Activated naive CD4-positive, alpha-beta T cell treated with anti-CD3 and anti-CD28 coated beads, Interleukin-2, amount 10 ng/mL, durations not matched to agents 7 days and 5 days (primary cell): Measurements from ENCODE around the gene ZNF664.

ENCODE experiments used
- CTCF ChIA-PET: fragments of 350-600 bp; sonication (Branson Sonifier 250); formaldehyde crosslinking; loops from one replicate; lab custom pipeline; 2021; ENCODE audit warnings: antibody characterized with exemption; lab: Charles Lee
- DNase-seq: peaks from one replicate; pipeline ENCODE4 v3.0.0-alpha.2; 2020
- H3K27ac Mint-ChIP-seq: one replicate; pipeline ENCODE4 v1.8.0; 2021; ENCODE audit warnings: mild to moderate bottlenecking, moderate library complexity, mixed read lengths
- H3K27me3 Mint-ChIP-seq: one replicate; pipeline ENCODE4 v1.8.0; 2021; ENCODE audit warnings: mild to moderate bottlenecking, mixed read lengths
- H3K36me3 Mint-ChIP-seq: one replicate; pipeline ENCODE4 v1.8.0; 2021; ENCODE audit warnings: mixed read lengths
- H3K4me1 Mint-ChIP-seq: one replicate; pipeline ENCODE4 v1.8.0; 2021; ENCODE audit warnings: mixed read lengths
- H3K4me3 Mint-ChIP-seq: one replicate; pipeline ENCODE4 v1.8.0; 2021; ENCODE audit warnings: mild to moderate bottlenecking, moderate library complexity, mixed read lengths
- H3K9me3 Mint-ChIP-seq: one replicate; pipeline ENCODE4 v1.8.0; 2021; ENCODE audit warnings: mixed read lengths

Gene ZNF664

DNA sequence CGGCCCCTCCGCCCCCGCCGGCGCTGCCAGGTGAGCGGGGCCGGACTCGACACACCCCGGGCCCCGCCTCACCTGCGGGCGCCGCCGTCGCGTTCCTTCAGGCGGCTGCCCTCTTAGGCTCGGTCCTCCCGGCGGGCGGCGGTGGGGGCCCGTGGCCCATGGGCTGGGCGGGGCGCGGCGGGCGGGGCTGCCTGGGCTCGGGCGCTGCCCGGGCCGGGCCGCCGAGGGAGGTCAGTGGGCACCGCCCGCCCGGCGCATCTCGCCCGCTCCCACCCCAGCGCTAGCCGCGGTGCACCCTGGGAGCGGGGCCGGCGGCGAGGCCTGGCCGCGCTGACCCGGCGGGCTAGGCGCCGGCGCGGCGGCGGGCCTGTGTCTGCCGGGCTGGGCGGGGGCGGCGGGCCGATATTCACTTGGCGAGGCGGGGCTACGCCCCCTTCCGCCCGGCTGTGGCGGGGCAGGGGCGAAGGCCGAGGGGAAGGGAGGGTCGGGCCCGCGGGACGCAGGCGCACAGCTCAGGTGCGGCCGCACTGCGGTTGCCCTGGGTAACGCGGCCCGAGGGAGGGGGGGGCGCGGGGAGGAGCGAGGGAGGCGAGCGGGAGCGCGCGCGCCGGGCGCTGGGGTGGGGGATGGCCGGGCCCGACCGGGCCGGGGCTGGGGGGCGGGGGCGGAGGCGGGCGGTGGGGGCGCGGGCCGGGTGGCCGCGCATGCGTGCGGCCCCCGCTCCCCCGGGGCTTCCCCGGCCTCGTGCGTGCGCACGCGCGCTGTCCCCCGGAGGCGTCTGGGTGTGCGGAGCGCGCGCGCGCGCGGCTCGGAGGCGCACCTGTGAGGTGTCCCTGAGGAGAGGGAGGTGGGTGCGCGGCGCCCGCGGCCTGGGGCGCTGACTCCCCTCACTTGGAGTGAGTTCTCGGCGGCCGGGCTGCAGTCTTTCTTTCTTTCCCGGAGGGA lies at the start of gene ZNF664, which contains the start of gene CCDC92:
ZNF664 (plus strand) TSS at position 759 of the 945 bp plus-strand sequence. CDS start 38,930 bp downstream, outside the sequence.
CCDC92 (minus strand) TSS at position 375 of the 945 bp plus-strand sequence. CDS start 28,526 bp downstream, outside the sequence.
- Mint-ChIP-seq H3K36me3 (peaks cover 16% of the 10 kb centered on the region), H3K4me1 (peaks cover 27% of the 10 kb centered on the region)
- CTCF ChIA-PET = no interaction called here

DNA sequence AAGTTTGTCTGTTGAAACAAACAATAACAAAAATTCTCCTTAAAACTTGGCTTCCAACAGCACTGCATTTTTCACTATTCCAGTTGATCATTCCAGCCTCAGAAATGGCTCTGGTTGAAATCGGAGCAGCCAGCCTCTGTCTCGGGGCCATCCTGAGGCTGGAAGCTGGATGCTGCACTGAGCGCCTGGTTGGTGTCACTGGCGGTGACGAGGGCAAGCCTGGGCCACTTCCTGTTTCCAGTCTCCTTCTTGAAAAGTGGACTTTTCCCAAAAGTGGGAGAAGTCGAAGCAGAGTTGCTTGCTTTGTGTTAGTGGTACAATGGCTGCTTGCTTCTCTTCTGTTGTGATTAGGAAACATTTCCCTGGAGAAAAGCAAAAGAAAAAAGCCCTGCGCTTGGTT lies 49.1 kb upstream of the ZNF664 start:
- Mint-ChIP-seq H3K27me3 (peaks cover 57% of the 10 kb centered on the region), H3K36me3 (no peaks in the 10 kb centered on the region), H3K27ac (no peak overlapping the region), H3K9me3 (no peaks in the 10 kb centered on the region), H3K4me1 (peaks cover 8% of the 10 kb centered on the region), H3K4me3 (no peak overlapping the region)
- no peak for DNase-seq
- CTCF ChIA-PET = no interaction called here

More for the DNA sequence above, at the start of gene ZNF664, which contains the start of gene CCDC92:
- peak within 1 kb of the TSS; percentile 89 for H3K27ac Mint-ChIP-seq
- no peaks in the 10 kb centered on the region for H3K9me3 Mint-ChIP-seq
- peaks cover 13% of the 10 kb centered on the region for H3K27me3 Mint-ChIP-seq
- peak; percentile 94 for DNase-seq
- peak within 1 kb of the TSS; percentile 96 for H3K4me3 Mint-ChIP-seq

DNA sequence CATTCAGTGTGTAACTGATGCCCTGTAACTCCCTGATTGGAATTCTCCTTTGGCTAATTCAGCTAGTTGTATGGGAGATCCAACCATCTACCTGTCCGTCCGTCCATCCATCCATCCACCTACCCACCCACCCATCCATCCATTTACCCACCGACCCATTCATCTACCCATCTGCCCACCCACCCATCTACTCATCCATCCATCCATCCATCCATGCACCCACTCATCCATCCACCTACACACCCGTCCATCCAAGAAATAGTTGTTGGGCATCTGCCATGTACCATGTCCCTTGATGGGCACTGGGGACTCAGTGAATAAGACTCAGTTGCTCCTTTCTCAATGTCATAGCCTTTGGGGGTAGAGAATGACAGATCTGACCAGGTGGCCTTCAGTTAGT lies 48.5 kb upstream of the ZNF664 start:
- CTCF ChIA-PET = no interaction called here
- Mint-ChIP-seq H3K4me1 (peaks cover 8% of the 10 kb centered on the region), H3K27me3 (peaks cover 63% of the 10 kb centered on the region), H3K9me3 (no peaks in the 10 kb centered on the region), H3K36me3 (no peaks in the 10 kb centered on the region), H3K27ac (no peak overlapping the region), H3K4me3 (no peak overlapping the region)
- DNase-seq = no peak

DNA sequence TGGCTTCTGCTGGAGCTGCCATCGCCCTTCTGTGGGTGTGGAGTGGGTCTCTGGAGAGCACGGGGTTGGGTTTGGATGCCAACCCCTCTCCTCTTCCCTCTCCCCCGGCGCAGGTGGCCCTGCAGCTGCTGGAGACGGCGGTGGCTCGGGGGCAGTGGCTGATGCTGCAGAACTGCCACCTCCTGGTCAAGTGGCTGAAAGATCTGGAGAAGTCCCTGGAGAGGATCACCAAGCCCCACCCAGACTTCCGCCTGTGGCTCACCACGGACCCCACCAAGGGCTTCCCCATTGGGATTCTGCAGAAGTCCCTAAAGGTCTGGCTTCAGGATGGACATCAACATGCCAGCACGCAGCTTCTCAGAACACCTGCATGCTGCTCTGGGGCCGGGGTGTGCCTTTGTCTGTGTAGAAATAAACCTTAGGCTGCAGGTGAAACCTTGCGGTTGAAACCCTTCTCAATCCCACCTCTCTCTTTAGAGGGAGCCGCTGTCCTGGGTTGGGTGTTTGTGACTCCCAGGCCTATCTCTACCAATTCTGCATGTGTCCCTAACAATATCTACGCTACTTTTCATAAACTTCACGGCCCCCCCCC lies 44.6 kb upstream of the ZNF664 start:
- Mint-ChIP-seq H3K27me3 (peaks cover 74% of the 10 kb centered on the region), H3K4me1 (peaks cover 21% of the 10 kb centered on the region), H3K9me3 (no peaks in the 10 kb centered on the region), H3K4me3 (no peak overlapping the region), H3K36me3 (no peaks in the 10 kb centered on the region), H3K27ac (no peak overlapping the region)
- no peak for DNase-seq
- CTCF ChIA-PET = interaction anchor here (1.8 kb wide), 1 partner anchor 24 kb away, joined by 5 read pairs; no protein-coding TSS in a partner anchor

DNA sequence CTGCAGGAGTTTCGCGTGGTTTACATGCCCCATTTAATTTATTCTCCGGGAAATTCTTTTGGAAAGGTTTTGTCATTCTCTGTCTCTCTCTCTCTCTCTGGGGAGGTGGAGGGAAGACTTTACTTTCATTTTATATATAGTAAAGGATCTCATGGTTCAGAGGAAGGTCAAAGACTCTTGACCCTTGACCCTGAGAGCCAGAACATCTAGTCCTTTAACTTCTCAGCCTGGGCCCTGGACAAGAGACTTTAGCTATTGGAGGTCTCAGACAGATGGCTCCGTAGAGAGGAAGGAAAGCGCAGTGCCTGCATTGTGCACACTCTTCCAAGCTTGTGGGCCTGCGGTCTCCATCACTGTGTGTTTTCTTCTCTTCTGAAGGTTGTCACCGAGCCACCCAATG lies 44.1 kb upstream of the ZNF664 start:
- CTCF ChIA-PET = interaction anchor here (0.8 kb wide), 1 partner anchor 47 kb away, joined by 3 read pairs; no protein-coding TSS in a partner anchor
- no peaks in the 10 kb centered on the region for H3K36me3 Mint-ChIP-seq
- peaks cover 77% of the 10 kb centered on the region for H3K27me3 Mint-ChIP-seq
- peaks cover 24% of the 10 kb centered on the region for H3K4me1 Mint-ChIP-seq
- H3K27ac Mint-ChIP-seq = no peak overlapping the region
- H3K4me3 Mint-ChIP-seq = no peak overlapping the region
- H3K9me3 Mint-ChIP-seq = no peaks in the 10 kb centered on the region
- no peak for DNase-seq

DNA sequence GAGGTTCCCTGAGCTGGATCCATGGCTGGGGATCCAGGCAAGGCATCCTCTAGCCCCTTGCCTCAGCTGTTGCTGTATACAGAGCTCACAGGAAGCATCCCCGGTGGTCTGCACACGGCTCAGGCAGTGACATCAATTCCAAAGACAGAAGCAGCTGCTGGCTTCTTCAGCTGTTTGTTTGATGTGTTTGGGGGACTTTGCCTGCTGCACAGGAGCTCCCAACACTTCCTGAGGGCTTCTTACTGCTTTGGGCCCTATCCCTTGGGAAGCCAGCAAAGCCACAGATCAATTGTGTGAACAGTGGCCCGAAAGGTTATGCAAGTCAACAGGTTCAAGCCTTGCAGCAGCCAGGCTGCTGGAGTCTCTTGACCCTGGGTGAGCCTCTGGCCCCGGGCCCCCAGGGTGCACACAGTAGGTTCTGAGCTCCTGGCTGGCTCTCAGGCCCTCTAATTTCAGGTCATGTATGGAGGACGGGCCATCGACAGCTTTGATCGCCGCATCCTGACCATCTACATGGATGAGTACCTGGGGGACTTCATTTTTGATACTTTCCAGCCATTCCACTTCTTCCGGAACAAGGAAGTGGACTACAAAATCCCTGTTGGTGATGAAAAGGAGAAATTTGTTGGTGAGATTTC lies 43.0 kb upstream of the ZNF664 start:
- Mint-ChIP-seq H3K36me3 (no peaks in the 10 kb centered on the region), H3K27me3 (peaks cover 71% of the 10 kb centered on the region), H3K9me3 (no peaks in the 10 kb centered on the region), H3K4me3 (no peak overlapping the region), H3K27ac (no peak overlapping the region), H3K4me1 (peaks cover 24% of the 10 kb centered on the region)
- CTCF ChIA-PET = interaction anchor here (0.8 to 1.2 kb wide), 2 partner anchors 25 to 46 kb away, joined by 3 to 6 read pairs; no protein-coding TSS in a partner anchor
- DNase-seq = no peak

DNA sequence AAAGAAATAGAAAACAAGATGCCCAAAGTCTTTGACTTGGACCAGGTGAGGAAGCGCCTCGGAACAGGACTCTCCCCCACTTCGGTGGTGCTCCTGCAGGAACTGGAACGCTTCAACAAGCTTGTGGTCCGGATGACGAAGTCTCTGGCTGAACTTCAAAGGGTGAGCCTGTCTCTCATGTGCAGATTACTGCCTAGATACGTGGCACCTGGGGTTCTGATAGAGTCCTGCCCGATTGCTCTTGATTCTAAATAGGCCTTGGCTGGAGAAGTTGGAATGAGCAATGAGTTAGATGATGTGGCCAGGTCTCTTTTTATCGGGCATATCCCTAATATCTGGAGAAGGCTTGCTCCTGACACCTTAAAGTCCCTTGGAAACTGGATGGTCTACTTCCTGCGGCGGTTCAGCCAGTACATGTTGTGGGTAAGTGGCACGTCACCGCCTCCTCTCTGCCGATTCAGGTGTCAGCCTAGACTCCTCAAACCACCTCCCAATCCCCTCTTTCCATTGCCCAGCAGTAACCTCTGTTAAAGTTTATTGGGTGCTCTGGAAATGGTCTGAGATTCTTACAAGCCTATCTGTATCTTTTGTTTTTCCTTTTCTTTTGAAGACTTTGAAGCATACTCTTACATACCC lies 41.2 kb upstream of the ZNF664 start:
- CTCF ChIA-PET = interaction anchor here (0.6 to 2.1 kb wide), 4 partner anchors 13 to 31 kb away, joined by 3 to 13 read pairs (median 8); no protein-coding TSS in a partner anchor
- H3K9me3 Mint-ChIP-seq = no peaks in the 10 kb centered on the region
- peak; percentile 71 for DNase-seq

DNA sequence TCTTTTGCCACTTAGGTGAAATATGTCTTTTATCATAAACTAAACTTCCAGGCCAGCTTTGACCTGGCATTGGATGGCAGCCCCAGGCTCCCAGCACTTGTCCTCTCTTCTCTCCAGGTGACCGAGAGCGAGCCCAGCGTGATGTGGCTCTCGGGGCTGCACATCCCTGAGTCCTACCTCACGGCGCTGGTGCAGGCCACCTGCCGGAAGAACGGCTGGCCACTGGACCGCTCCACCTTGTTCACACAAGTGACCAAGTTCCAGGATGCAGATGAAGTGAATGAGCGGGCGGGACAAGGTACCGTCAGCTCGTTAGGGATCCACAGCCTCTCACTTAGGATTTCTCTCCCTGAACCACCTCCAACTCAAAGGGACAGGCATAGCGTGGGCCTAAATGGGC lies 39.8 kb upstream of the ZNF664 start:
- peaks cover 41% of the 10 kb centered on the region for H3K4me1 Mint-ChIP-seq
- no peak overlapping the region for H3K27ac Mint-ChIP-seq
- no peak for DNase-seq
- H3K9me3 Mint-ChIP-seq = no peaks in the 10 kb centered on the region
- no peak overlapping the region for H3K4me3 Mint-ChIP-seq
- H3K36me3 Mint-ChIP-seq = peaks cover 11% of the 10 kb centered on the region
- H3K27me3 Mint-ChIP-seq = peaks cover 50% of the 10 kb centered on the region
- CTCF ChIA-PET = interaction anchor here (0.6 to 2.1 kb wide), 3 partner anchors 28 to 86 kb away, joined by 3 to 8 read pairs (median 8); no protein-coding TSS in a partner anchor

More for the DNA sequence above, 41.2 kb upstream of the ZNF664 start:
- peak overlapping the region; percentile 5 for H3K4me3 Mint-ChIP-seq
- H3K36me3 Mint-ChIP-seq = peaks cover 7% of the 10 kb centered on the region
- peak overlapping the region; percentile 35 for H3K27ac Mint-ChIP-seq
- peaks cover 64% of the 10 kb centered on the region for H3K27me3 Mint-ChIP-seq
- H3K4me1 Mint-ChIP-seq = peaks cover 31% of the 10 kb centered on the region

DNA sequence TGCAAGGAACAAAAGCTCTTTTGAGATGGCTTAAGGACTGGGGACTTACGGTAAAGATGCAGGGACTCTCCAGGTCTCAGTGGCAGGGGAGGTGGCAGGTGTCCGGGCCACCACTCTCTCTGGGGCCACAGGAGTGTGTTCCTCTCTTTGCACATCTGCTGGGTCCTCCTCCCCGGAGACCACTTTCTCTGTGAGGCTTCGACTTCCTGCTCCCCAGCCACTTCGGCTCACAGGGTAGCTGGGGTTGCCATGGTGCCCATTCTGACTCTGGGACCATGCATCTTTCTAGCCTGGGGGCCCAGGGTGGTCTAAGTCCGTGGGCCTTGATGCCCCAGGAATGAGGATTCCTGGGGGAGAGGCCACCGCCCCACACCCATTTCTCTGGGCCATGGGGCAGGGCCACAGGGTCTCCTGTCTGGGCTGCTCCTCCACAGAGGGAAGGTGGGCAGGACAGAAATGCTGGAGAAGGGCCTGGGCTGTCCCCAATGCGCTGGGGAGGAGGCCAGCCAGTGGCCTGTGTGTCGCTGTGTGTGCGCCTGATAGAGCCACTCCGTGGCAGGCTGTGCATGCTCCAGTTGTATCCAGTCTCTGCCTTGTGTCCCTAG lies 38.9 kb upstream of the ZNF664 start:
- no peaks in the 10 kb centered on the region for H3K9me3 Mint-ChIP-seq
- no peak for DNase-seq
- H3K4me3 Mint-ChIP-seq = no peak overlapping the region
- H3K36me3 Mint-ChIP-seq = peaks cover 11% of the 10 kb centered on the region
- H3K27ac Mint-ChIP-seq = no peak overlapping the region
- peaks cover 41% of the 10 kb centered on the region for H3K27me3 Mint-ChIP-seq
- H3K4me1 Mint-ChIP-seq = peaks cover 50% of the 10 kb centered on the region
- CTCF ChIA-PET = interaction anchor here (2.1 kb wide), 2 partner anchors 29 to 33 kb away, joined by 8 read pairs; no protein-coding TSS in a partner anchor

DNA sequence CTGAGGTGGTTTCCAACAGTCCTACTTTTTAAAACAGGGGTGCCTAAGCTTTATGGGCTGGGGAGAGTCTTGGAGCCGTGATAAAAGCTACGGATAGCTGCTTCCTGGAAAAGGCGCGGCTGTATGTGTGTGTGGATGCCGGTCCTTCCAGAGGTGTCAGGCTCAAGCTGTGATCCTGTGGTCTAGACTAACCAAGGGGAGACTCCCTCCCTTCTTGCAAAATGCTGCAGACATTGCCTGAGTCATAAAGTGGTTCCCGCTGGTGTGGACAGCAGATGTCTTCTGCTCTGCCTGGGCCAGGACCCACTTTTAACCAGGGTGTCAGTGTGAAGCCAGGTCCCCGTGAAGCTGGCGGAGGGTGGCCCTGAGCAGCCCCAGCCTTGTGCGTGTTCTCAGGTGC lies 38.2 kb upstream of the ZNF664 start:
- H3K9me3 Mint-ChIP-seq = no peaks in the 10 kb centered on the region
- CTCF ChIA-PET = interaction anchor here (2.1 kb wide), 1 partner anchor 30 kb away, joined by 8 read pairs; no protein-coding TSS in a partner anchor
- H3K27me3 Mint-ChIP-seq = peaks cover 34% of the 10 kb centered on the region
- no peak for DNase-seq
- peaks cover 52% of the 10 kb centered on the region for H3K4me1 Mint-ChIP-seq
- H3K36me3 Mint-ChIP-seq = peaks cover 11% of the 10 kb centered on the region
- H3K4me3 Mint-ChIP-seq = no peak overlapping the region
- H3K27ac Mint-ChIP-seq = no peak overlapping the region

DNA sequence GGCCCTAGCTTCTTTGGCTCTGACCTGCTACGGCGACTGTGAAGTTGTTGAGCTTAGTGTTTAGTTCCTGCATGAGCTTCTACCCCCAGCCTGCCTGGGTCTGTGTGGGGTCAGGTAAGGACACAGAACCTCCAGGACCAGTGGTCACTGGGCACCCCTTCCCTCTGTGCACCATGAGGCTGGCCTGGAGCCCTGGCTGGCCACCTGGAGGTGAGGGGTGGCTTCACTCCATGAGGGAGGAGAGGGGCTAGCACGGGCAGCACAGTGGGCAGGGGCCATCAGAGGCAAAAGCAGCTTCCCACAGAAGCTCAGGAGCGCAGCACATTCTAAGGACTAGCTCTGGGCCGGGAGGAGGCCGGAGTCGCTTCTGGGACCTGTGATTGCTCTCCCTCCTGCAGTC lies 37.1 kb upstream of the ZNF664 start:
- Mint-ChIP-seq H3K4me1 (peaks cover 48% of the 10 kb centered on the region), H3K4me3 (no peak overlapping the region), H3K27me3 (peaks cover 26% of the 10 kb centered on the region), H3K36me3 (peaks cover 11% of the 10 kb centered on the region), H3K27ac (no peak overlapping the region), H3K9me3 (no peaks in the 10 kb centered on the region)
- CTCF ChIA-PET = interaction anchor here (0.6 kb wide), 1 partner anchor 20 kb away, joined by 3 read pairs; no protein-coding TSS in a partner anchor
- DNase-seq = no peak

DNA sequence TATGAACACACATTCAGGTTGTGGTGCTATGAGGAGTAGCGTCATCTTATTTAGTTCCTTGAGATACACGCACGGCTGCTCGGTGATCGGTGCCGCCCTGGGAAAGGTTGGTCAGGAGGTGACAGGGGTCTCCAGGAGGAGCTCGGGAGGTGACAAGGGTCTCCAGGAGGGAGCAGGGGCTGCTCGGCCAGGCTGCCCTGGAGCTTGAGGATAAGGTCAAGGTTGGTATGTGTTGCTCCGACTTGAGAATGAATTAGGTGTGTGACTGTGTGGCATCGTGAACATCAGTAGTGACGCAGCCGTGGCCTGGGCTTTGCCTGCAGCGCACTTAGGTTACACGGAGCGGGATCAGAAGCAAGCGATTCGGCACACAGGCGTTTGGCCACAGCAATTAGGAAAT lies 36.5 kb upstream of the ZNF664 start:
- no peaks in the 10 kb centered on the region for H3K9me3 Mint-ChIP-seq
- peak overlapping the region; percentile 82 for H3K27ac Mint-ChIP-seq
- H3K27me3 Mint-ChIP-seq = peaks cover 20% of the 10 kb centered on the region
- H3K36me3 Mint-ChIP-seq = peaks cover 13% of the 10 kb centered on the region
- H3K4me1 Mint-ChIP-seq = peaks cover 44% of the 10 kb centered on the region
- no peak for DNase-seq
- CTCF ChIA-PET = no interaction called here
- peak overlapping the region; percentile 13 for H3K4me3 Mint-ChIP-seq
